GM12801 (cell line): Measurements from ENCODE around the gene DOCK11.

Experiments
- TF ChIP-seq, protein P1 (sequence below): IDR thresholded peaks from one replicate; pipeline ENCODE4 v1.5.1; 2011; ENCODE audit warnings: control low read depth; ENCODE audit not compliant: insufficient read length; ENCODE audit errors: extremely low read depth

Gene DOCK11

DNA sequence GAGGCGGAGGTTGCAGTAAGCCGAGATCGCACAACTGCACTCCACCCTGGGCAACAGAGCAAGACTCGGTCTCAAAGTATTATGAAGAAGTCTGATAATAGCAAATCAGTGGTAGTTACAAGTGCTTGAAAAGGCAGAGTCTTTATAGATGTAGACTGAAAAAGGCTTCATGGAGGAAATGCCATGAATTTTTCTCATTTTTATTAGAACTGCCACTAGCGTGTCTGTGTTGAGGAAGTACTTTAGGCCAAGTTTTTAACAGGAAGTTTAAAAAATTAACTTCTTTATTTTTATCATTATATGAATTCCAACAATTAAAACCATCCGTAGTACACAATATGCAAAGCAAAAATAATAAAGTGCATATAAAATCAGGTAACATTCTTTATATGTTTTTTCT is 199.0 kb downstream of the DOCK11 start:
- TF ChIP-seq, protein P1, sequence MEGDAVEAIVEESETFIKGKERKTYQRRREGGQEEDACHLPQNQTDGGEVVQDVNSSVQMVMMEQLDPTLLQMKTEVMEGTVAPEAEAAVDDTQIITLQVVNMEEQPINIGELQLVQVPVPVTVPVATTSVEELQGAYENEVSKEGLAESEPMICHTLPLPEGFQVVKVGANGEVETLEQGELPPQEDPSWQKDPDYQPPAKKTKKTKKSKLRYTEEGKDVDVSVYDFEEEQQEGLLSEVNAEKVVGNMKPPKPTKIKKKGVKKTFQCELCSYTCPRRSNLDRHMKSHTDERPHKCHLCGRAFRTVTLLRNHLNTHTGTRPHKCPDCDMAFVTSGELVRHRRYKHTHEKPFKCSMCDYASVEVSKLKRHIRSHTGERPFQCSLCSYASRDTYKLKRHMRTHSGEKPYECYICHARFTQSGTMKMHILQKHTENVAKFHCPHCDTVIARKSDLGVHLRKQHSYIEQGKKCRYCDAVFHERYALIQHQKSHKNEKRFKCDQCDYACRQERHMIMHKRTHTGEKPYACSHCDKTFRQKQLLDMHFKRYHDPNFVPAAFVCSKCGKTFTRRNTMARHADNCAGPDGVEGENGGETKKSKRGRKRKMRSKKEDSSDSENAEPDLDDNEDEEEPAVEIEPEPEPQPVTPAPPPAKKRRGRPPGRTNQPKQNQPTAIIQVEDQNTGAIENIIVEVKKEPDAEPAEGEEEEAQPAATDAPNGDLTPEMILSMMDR, result no peak

DNA sequence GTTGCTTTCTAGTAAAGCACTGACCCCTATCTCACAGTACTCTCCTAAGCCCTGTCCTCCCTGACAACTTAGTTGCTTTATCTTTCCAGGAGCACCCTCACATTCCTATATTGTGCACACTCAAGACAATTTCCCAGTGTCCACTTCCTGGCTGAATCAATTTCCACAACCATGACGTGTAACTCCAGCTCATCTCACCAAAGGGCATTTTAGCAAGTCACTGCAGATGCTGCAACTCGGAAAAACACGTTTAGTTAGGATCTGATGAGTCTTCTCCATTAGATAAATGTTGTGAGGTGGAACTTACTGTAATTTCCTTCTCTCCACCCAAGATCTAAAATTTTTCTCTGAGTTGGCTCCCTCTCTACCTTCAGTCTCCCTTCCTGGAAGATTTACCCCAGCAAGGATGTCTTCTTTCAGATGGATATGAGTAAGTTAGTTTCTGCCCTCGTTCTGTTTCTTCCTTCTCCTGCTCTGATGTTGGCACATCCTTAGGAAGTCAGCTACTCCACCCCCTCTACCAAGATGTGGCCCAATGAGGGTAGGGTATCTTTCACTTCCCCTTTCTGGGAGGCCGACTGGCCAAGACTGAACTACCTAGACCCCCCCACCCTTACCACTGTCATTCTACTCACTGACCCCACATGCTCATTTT is 203.0 kb downstream of the DOCK11 start:
- TF ChIP-seq, protein P1, result no peak

DNA sequence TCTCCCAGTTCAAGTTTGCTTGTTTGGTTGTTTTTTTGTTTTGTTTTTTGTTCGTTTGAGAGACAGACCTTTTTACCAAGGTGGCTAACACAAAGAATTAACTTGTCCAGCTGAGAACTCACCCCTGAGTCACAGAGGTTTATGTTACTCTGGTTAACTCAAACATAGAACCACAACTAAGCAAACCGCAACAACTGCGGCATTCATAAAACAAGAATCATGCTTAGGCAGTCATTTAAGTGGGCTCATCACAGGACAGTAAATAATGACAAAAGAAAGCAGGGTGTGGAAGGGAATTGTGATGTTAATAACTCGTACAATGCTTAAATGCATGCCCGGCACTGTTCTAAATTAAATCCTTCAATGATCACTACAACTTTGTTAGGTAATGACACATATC is 207.1 kb downstream of the DOCK11 start:
- TF ChIP-seq, protein P1, result no peak

DNA sequence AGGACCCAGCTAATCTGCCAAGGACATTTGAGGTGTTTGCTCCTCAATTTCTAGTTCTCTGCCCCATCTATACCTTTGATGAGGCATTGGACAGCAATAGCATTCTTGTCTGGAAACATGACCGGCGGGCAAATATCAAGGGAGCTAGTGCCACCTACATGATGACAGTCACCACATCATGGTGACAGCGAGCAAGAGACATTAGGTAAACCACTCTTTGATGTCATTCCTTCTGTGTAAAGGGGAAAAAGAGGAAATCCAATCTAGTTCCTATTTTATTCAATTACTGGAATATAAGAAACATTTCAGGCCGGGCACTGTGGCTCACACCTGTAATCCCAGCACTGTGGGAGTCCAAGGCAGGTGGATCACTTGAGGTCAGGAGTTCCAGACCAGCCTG is 211.1 kb downstream of the DOCK11 start:
- TF ChIP-seq, protein P1, result no peak

DNA sequence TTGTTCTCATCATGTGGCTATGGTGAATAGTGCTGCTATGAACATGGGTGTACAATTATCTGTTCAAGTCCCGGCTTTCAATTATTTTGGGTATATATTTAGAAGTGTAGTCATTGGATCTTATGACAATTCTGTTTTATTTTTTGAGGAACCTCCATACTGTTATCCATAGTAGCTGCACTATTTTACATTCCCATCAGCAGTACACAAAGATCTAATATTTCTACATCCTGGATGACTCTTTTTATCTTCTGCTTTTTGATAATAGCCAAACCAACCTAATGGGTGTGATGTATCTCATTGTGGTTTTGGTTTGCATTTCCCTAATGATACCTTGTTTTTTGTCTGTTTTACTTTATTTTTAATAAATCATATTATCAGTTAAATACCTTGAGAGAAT is 218.9 kb downstream of the DOCK11 start:
- TF ChIP-seq, protein P1, result no peak

DNA sequence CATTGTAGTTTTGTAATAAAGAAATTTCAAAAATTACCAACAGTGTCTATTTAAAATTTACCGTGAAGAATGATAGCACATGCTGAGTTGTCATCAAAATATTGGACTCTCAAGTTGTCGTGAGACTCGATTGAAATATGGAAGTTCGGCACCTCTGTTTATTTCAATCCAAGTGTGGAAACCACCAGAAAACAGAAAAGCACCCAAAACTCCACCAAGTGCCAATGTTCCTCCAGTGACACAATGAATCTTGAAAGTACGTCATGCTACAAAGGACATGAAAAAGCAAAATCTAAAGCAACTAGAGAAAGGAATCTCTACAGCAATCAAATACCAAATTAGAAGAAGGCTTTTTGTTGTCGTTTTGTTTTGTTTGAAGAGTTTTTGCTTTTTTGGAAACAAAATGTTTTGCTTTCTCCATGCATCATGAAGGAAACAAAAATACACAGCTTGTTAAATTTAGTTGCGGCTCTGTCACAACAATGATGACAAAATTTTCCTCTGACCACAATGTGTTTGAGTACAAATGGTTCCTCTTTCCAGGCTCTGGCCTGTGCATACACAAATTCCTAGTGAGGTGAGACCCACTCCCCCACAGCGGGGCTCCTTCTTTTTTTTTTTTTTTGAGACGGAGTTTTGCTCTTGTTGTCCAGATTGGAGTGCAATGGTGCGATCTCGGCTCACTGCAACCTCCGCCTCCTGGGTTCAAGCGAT is 222.2 kb downstream of the DOCK11 start:
- TF ChIP-seq, protein P1, result no peak

DNA sequence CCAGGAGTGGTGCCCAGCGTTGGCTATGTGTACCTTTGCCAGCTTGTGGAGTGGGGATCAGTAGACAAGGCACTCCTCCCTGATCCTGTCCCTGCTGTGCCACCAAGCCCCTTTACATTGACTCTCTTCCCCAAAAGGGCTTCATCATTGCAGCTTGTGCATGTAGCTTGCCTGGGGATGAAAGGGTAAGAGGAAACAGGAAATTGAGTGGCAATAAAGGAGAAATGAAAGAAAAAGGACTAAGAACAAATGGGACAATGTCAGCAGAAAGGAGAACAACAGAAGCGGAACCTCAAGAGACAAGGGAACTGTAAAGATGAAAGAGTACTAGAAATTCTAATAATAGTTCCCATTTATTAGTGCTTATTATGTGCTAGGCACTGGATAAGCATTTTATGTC is 223.1 kb downstream of the DOCK11 start:
- TF ChIP-seq, protein P1, result no peak
